IgD-negative memory B cell (primary cell): ENCODE measurements around the gene XXYLT1. TPM values are rescaled to one million over a fixed set of nuclear protein-coding genes. Genes with fewer than 3 reads are reported as not detected.

Experiments used
- H3K27ac Mint-ChIP-seq, 3 donors: one replicate each; pipeline ENCODE4 v1.8.0; 2020 to 2022; ENCODE audit warnings: mild to moderate bottlenecking in 3 of 3, mixed read lengths in 3 of 3, moderate library complexity in 1 of 3
- H3K27me3 Mint-ChIP-seq: one replicate; pipeline ENCODE4 v1.8.0; 2021; ENCODE audit warnings: mixed read lengths
- H3K36me3 Mint-ChIP-seq: one replicate; pipeline ENCODE4 v1.8.0; 2020; ENCODE audit warnings: mild to moderate bottlenecking, mixed read lengths
- H3K4me1 Mint-ChIP-seq, 3 donors: one replicate each; pipeline ENCODE4 v1.8.0; 2020 to 2022; ENCODE audit warnings: mixed read lengths in 3 of 3, mild to moderate bottlenecking in 1 of 3
- H3K4me3 Mint-ChIP-seq, 4 donors: one replicate each; pipeline ENCODE4 v1.8.0; 2020 to 2022; ENCODE audit warnings: mild to moderate bottlenecking in 4 of 4, mixed read lengths in 4 of 4, moderate library complexity in 3 of 4
- H3K9me3 Mint-ChIP-seq, 3 donors: one replicate each; pipeline ENCODE4 v1.8.0; 2020 to 2021; ENCODE audit warnings: mixed read lengths in 3 of 3, mild to moderate bottlenecking in 1 of 3
- polyA plus RNA-seq: library from polyadenylated mRNA; unstranded; fragments of 300-500 nt; fragmentation: Illumina TruSeq; gene quantifications from one replicate; pipeline ENCODE4 v1.2.3, GENCODE V29; 2021

Gene XXYLT1
- polyA plus RNA-seq, 1 donor from 2014 or later = 5.2 TPM

GRCh38 chr3:195271410-195272243 is 668 bp upstream of the XXYLT1 start:
- peak overlapping the region; percentile 87 to 96 (median 90) for H3K4me3 Mint-ChIP-seq
- H3K27me3 Mint-ChIP-seq = no peaks in the 10 kb centered on the region
- H3K9me3 Mint-ChIP-seq = no peaks in the 10 kb centered on the region
- H3K4me1 Mint-ChIP-seq = peaks cover 11 to 17% (median 13%) of the 10 kb centered on the region in 3 donors
- peak overlapping the region; percentile 63 to 92 (median 81) for H3K27ac Mint-ChIP-seq
- H3K36me3 Mint-ChIP-seq = peaks cover 2% of the 10 kb centered on the region

DNA sequence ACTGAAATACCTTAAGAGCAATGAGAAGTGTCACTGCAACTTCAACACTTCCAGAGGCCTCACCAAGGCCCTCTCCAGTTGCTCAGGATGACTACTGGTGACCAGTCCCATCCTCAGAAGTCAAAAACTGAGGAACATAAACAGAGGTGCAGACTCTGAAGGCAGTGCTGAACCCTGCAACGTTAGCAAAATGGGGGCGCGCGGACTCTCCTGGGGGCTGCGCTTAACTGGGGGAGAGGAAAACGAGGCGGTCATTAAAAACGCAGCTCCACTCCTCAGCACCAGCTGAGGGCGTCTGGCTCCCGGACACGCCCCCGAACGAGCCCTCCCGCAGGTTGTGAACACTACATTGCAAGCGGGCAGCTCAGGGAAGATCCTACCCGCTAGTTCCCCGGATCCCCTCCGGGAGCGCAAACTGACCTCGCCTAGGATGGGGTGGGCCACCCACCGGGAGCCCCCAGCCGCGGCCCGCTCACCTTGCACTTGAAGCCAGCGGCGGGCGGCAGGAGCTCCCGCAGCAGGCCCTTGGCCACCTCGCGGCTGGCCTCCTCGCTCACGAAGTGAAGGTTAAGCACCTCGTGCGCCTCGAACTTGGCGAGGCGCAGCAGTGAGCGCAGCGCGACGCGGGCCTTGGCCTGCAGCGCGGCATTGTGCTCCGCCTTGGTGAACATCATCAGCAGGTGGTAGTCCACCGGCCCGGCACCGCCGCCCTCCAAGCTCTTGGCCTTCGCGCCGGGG is 711 bp downstream of the XXYLT1 start:
- no peaks in the 10 kb centered on the region for H3K27me3 Mint-ChIP-seq
- peak overlapping the region; percentile 80 to 90 (median 90) for H3K4me3 Mint-ChIP-seq
- no peaks in the 10 kb centered on the region for H3K9me3 Mint-ChIP-seq
- peaks cover 2% of the 10 kb centered on the region for H3K36me3 Mint-ChIP-seq
- peaks cover 11 to 17% (median 13%) of the 10 kb centered on the region in 3 donors for H3K4me1 Mint-ChIP-seq
- H3K27ac Mint-ChIP-seq = peak overlapping the region in 2 of 3 donors; percentile 50 to 82

- Mint-ChIP-seq H3K4me1 (peaks cover 11 to 18% (median 13%) of the 10 kb centered on the region in 3 donors), H3K36me3 (peaks cover 2% of the 10 kb centered on the region), H3K9me3 (no peaks in the 10 kb centered on the region), H3K4me3 (peak overlapping the region; percentile 80 to 90 (median 90)), H3K27ac (peak overlapping the region; percentile 8 to 82 (median 50)), H3K27me3 (no peaks in the 10 kb centered on the region)
Observed at GRCh38 chr3:195269375-195270078, 1.4 kb downstream of the XXYLT1 start.

DNA sequence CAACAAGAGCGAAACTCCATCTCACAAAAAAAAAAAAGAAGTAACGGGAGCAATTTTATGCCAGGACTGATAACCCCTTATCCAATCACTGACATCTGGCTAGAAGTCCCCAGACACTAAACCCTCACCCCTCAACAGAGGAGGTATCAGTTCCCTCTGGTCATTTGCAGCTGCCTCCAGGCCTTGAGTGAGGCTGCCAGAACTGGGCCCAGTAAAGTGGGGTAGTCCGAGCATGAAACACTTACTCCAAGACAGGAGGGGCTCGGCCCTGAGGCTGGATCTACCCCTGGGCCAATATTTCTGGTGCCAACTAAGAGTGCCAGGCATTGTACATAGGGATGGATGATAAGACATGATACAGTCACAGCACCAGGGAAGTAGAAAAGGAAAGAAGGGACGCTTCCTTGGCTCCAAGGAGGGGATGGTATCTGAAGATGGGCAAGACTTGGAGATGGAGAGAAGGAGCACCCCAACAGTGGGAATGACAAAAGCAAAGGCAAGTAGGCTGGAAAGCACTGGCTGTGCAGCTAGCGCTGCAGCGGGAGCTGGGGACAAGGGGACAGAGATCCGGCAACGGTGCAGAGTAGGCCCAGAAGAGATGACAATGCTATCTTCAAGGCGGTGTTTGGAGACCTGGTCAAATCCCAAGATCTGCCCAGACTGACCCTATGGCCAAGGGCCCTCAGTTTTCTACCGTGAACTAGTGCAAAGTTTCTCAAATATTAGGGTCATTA is 2.2 kb downstream of the XXYLT1 start:
- H3K27ac Mint-ChIP-seq = peak overlapping the region in 1 of 3 donors; percentile 82
- H3K9me3 Mint-ChIP-seq = no peaks in the 10 kb centered on the region

DNA sequence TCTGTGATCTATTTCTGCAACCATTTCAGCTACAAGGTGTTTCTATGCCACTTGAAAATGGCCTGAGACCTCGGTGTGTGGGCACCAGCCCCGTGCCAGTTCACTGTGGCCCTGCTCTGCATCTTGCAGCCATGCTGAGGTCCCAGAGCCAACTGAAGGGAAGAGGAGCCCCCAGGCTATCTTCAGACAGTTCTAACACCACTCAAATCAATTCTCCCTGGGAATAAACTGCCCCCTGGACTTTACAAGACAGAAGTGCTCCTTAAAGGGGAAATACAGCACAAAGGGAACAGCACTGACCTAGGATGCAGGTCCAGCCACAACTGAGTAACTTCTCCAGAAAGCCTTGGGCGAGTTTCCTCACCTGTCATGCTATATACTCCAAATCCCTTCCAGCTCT is 3.9 kb downstream of the XXYLT1 start:
- Mint-ChIP-seq H3K36me3 (peaks cover 2% of the 10 kb centered on the region), H3K27me3 (no peaks in the 10 kb centered on the region), H3K4me3 (peak overlapping the region in 1 of 4 donors; percentile 52), H3K4me1 (peaks cover 9 to 16% (median 13%) of the 10 kb centered on the region in 3 donors), H3K9me3 (no peaks in the 10 kb centered on the region), H3K27ac (no peak overlapping the region)

More for the DNA sequence above, 2.2 kb downstream of the XXYLT1 start:
- H3K4me1 Mint-ChIP-seq = peaks cover 11 to 20% (median 13%) of the 10 kb centered on the region in 3 donors
- H3K4me3 Mint-ChIP-seq = peak overlapping the region in 2 of 4 donors; percentile 39 to 89
- no peaks in the 10 kb centered on the region for H3K27me3 Mint-ChIP-seq
- peaks cover 2% of the 10 kb centered on the region for H3K36me3 Mint-ChIP-seq

DNA sequence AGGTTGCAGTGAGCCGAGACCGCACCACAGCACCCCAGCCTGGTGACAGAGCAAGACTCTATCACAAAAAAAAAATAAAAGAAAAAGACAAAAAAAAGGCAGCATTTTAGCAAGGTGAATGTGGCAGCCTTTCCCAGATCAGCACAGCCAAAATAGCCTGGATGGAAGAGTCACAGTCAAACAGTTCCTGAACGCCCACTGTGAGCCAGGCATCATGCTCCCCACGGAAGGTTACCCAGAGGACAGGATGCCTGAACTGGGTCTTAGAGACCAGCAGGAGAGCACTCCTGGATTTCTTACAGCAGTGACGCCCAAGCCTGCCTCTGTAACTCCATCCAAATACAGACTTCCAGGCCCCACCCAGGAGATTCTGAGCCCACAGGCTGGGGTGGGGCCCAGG is 4.5 kb downstream of the XXYLT1 start:
- peaks cover 7 to 10% (median 10%) of the 10 kb centered on the region in 3 donors for H3K4me1 Mint-ChIP-seq
- no peak overlapping the region for H3K4me3 Mint-ChIP-seq
- no peak overlapping the region for H3K27ac Mint-ChIP-seq
- H3K9me3 Mint-ChIP-seq = no peaks in the 10 kb centered on the region
- H3K36me3 Mint-ChIP-seq = peaks cover 2% of the 10 kb centered on the region
- H3K27me3 Mint-ChIP-seq = no peaks in the 10 kb centered on the region

DNA sequence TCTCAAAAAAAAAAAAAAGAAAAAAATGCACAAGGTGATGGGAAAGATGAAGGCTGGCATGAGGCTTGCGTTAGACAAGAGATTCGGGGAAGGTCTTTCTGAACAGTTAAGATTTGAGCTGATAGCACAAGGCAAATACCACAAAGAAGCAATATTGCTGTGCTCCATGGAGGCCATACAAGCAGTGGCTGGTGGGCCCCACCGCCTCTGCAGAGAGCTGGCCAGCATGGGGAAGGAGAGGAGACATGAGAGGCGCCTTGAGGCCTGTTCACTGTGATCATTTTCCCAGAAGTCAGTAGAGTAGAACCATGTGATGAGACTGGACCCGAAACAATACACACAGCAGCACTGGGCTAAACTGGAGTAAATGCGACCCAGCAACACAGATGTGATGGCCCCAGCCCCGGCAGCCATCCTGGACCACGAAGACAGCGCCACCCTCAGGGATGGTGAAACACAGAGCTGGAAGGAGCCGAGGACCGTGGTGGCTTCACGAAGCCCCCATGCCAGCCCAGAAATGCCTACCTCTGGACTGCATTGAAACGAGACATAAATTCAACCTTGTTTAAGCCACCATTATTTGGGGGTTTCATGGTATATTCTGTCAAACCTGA is 5.5 kb downstream of the XXYLT1 start:
- Mint-ChIP-seq H3K27me3 (no peaks in the 10 kb centered on the region), H3K9me3 (no peaks in the 10 kb centered on the region), H3K27ac (no peak overlapping the region), H3K4me1 (peaks cover 9 to 15% (median 10%) of the 10 kb centered on the region in 3 donors), H3K36me3 (peaks cover 2% of the 10 kb centered on the region), H3K4me3 (peak overlapping the region in 1 of 4 donors; percentile 34)

DNA sequence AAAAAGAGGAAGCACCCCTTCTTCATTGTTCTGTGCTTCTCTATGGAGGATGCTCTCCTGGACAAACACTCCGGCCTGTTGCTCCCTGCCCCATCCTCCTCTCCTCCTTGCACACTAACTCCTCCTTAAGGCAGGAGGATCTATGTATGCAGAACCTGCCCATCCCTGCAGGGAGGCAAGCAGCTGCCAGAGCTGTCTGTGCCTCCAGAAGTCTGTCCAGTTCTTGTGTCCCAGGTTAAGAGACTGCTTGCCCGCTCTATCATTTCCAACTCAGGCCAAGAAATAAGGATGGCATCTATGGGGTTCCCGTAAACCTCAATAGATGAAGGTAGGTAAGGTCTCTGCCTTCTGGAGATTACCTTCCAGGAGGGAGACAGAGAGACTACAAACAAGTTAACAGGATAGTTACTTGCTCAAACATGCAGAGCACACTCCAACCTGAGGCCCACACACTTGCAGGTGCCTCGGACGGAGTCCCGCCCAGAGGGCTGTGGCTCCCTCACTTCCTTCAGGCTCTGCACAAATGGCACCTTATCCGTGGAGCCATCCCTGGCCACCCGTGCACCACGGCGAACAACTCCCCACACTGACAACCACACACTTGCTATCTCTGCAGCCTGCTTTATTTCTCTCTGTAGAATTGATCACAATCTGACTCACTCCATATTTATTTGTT is 6.9 kb downstream of the XXYLT1 start:
- Mint-ChIP-seq H3K27ac (peak overlapping the region in 1 of 3 donors; percentile 42), H3K9me3 (no peaks in the 10 kb centered on the region), H3K36me3 (no peaks in the 10 kb centered on the region), H3K4me1 (peaks cover 2 to 10% (median 4%) of the 10 kb centered on the region in 3 donors), H3K4me3 (peak overlapping the region in 1 of 4 donors; percentile 61), H3K27me3 (no peaks in the 10 kb centered on the region)

DNA sequence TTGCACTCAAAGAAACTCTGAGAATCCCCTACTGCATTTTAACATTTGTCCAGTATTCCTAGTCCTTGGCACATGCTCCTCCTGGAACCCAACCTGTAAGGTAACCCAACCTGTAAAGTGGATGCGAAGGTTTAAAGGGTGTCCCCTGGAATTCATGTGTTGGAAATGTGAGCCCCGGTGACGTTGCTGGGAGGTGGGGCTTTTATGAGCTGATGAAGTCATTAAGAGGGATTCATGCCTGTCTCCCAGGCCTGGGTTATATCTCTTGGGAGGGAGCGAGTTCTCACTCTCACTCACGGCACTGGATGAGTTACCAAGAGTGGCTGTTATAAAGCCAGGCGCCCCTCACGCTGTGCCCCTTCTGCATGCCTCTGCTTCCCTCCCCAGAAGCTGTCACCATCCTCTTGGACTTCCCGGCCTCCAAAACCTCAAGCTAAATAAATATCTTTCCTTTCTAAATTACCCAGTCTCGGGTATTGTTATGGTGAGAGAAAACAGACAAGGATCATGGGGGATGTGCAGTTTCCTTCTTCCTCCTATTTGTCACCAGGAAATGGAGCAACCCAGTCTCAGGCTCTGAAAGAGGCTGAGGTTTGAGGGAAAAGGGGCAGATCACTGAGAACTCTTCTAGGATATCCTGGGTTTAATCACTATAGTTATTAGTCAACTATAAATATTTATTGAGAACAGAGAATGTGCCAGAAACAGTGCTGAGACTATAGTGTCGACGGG is 7.6 kb downstream of the XXYLT1 start:
- no peaks in the 10 kb centered on the region for H3K27me3 Mint-ChIP-seq

DNA sequence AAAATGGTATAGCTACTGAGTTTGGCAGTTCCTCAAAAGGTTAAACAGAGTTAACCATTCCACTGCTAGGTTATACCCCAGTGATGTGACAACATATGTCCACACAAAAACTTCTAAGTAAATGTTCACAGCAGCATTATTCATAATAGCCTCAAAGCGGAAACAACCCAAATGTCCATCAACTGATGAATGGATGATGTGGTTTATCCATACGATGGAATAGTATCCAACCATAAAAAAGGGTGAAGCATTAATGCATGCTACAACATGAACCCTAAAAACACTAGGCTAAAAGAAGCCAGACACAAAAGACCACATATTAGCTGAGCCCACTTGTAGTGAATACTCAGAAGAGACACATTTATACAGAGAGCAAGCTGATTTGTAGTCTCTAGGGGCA is 9.0 kb downstream of the XXYLT1 start:
- H3K9me3 Mint-ChIP-seq = no peaks in the 10 kb centered on the region
- H3K4me1 Mint-ChIP-seq = peaks cover 9 to 13% (median 10%) of the 10 kb centered on the region in 3 donors
- no peaks in the 10 kb centered on the region for H3K36me3 Mint-ChIP-seq
- peak overlapping the region in 1 of 3 donors; percentile 82 for H3K27ac Mint-ChIP-seq
- H3K4me3 Mint-ChIP-seq = peak overlapping the region in 2 of 4 donors; percentile 13 to 64
- H3K27me3 Mint-ChIP-seq = no peaks in the 10 kb centered on the region

More for the DNA sequence above, 7.6 kb downstream of the XXYLT1 start:
- Mint-ChIP-seq H3K4me1 (peaks cover 6 to 12% (median 8%) of the 10 kb centered on the region in 3 donors), H3K4me3 (peak overlapping the region in 1 of 4 donors; percentile 64), H3K9me3 (no peaks in the 10 kb centered on the region), H3K27ac (peak overlapping the region in 1 of 3 donors; percentile 42), H3K36me3 (no peaks in the 10 kb centered on the region)

GRCh38 chr3:195260280-195260905 is 10.6 kb downstream of the XXYLT1 start:
- H3K27ac Mint-ChIP-seq = peak overlapping the region; percentile 31 to 93 (median 62)

DNA sequence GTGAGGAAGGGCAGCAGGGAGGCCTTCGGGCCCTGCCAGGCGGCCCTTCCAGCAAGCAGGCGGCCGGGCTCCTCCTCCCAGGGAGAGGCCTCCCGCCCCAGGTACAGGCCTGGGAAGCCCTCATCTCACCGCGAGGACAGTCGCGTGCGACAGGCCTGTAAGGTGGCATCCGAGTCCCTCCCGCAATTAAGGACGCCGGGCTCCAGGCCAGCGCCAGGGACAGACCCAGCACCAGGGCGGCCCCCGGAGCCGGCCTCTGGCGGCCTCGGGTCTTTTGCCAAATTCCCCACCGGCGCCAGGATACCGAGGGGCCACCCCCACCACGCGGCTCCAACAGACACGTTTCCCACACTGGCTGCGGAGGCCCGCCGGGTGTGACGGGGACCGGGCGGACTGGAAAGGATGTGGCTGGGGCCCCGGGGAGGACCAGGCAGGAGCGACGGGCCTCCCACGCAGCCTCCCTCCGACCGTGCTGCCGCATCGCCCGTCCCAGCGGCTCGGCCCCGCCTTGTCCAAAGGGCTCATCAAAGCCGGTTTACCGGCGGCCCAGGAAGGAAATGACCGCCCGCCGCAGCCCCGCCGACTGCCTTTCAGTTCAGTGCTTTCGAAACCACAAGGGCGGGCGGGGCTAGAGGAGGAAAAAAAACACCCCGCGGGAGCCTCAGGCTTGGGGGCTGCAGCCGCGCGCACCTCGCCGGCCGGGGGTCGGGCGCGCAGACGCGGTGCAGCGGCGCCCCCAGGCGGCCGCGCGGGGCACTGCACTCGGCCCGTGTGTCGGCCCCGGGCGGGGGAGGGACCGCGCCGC is 11.3 kb downstream of the XXYLT1 start:
- peaks cover 10 to 13% (median 11%) of the 10 kb centered on the region in 3 donors for H3K4me1 Mint-ChIP-seq
- no peaks in the 10 kb centered on the region for H3K27me3 Mint-ChIP-seq
- H3K36me3 Mint-ChIP-seq = no peaks in the 10 kb centered on the region
- no peaks in the 10 kb centered on the region for H3K9me3 Mint-ChIP-seq
- peak overlapping the region; percentile 68 to 89 (median 80) for H3K4me3 Mint-ChIP-seq
- peak overlapping the region; percentile 22 to 95 (median 92) for H3K27ac Mint-ChIP-seq

More at GRCh38 chr3:195260280-195260905, 10.6 kb downstream of the XXYLT1 start:
- Mint-ChIP-seq H3K27me3 (no peaks in the 10 kb centered on the region), H3K36me3 (no peaks in the 10 kb centered on the region), H3K4me1 (peaks cover 10 to 13% (median 11%) of the 10 kb centered on the region in 3 donors), H3K4me3 (peak overlapping the region; percentile 72 to 85 (median 84)), H3K9me3 (no peaks in the 10 kb centered on the region)
